DND-41 (cell line): Measurements from ENCODE around the gene SAPCD1.

Source experiments
- CTCF ChIP-seq: IDR thresholded peaks from 2 replicates; pipeline ENCODE4 v1.5.1; 2012; ENCODE audit warnings: borderline replicate concordance, low read length, moderate library complexity, mild to moderate bottlenecking; ENCODE audit not compliant: poor library complexity, severe bottlenecking; ENCODE audit errors: extremely low read depth
- EZH2 ChIP-seq: IDR thresholded peaks from 3 replicates; pipeline ENCODE4 v1.6.1; 2012; ENCODE audit warnings: borderline replicate concordance, low read depth, mild to moderate bottlenecking, moderate library complexity, low read length, inconsistent platforms; ENCODE audit not compliant: severe bottlenecking

GRCh38 chr6:31778999-31779885 is 16.8 kb downstream of the SAPCD1 start:
- TF ChIP-seq CTCF (no peak), EZH2 (no peak)
